Left forelimb (tissue), 1 donor: ENCODE data around the gene CYP4B1.
"Not testable (repeated sequence)": the region's sequence is repeated elsewhere in the genome, so short reads cannot be mapped to it uniquely, and the experiment has no call there.

Source experiments
- DNase-seq: peaks from one replicate; pipeline ENCODE4 v3.0.0-alpha.2; 2018; ENCODE audit warnings: low spot score

The CYP4B1 gene

DNA sequence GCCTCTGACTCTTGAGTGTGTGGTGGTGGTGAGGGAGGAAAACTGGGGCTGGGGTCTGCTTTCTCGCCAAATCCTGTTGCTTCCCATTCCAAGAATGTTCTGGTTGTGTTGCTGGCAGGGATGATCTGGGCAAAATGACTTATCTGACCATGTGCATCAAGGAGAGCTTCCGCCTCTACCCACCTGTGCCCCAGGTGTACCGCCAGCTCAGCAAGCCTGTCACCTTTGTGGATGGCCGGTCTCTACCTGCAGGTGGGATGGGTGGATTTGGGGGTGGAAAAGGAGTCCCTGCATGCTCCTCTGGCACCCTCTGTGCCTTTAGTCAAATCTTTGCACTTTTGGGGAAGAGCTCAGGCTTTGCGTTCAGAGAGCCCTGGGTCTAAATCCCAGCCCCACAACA lies 18.1 kb downstream of the CYP4B1 start:
- no peak for DNase-seq

DNA sequence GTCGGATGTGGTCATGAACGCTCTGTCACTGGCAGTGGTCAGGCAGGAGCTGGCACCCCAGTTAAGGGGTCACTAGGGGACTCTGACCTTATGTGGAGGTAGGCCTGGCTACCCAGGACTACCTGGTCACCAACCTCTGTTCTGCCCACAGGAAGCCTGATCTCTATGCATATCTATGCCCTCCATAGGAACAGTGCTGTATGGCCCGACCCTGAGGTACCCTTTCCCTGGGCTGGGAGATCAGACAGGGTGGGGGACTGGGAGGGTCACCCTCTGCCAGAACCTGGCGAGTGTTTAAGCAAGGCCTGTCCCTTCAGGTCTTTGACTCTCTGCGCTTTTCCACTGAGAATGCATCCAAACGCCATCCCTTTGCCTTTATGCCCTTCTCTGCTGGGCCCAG lies 19.0 kb downstream of the CYP4B1 start:
- no peak for DNase-seq

DNA sequence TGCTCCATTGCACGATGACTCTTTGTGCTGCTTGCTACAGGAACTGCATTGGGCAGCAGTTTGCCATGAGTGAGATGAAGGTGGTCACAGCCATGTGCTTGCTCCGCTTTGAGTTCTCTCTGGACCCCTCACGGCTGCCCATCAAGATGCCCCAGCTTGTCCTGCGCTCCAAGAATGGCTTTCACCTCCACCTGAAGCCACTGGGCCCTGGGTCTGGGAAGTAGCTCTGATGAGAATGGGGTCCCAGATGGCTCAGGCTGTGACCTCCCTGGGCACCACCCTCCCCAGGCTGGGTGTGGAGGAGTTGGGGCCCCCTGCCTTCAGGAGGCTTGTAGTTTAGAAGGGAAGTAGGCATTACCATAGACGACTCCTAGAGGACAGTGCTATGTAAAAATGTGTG lies 19.7 kb downstream of the CYP4B1 start:
- DNase-seq = no peak

DNA sequence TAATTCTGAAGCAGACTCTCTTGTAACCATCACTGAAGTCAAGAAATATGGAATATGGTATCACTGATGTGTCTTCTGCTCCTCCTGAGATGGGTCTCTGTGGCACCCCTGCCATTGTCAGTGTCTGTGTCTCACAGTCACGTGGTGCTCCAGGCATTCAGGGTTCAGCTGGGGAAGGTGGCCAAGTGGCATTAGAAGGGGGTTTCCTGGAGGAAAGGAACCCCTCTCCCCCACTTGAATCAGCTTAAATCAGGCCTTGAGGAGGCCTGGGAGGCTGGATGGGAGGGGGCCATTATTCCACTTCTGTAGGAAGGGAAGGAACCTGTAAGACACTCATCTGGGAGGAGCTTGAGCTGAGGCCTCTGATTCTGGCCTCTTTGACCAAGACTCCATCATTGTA lies 20.5 kb downstream of the CYP4B1 start:
- DNase-seq = no peak

DNA sequence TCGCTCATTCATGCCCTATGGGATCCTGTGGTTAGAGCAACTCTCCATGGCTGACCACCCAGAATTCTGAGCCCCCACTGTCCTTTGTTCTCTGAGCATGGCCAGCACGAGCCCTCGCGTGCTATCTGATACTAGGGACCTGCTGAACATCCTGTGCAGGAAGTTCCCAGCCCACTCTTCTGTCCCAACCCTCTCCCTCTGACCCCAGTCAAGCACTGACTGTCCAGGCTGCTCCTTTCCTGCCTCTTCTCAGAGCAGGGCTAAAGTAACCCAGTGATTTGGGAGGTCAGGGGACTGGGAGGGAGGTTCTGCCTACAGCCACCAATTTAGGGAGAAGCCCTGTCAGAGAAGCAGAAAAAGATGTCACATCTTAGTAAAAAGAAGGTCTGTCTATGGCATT lies 21.2 kb downstream of the CYP4B1 start:
- DNase-seq = no peak

DNA sequence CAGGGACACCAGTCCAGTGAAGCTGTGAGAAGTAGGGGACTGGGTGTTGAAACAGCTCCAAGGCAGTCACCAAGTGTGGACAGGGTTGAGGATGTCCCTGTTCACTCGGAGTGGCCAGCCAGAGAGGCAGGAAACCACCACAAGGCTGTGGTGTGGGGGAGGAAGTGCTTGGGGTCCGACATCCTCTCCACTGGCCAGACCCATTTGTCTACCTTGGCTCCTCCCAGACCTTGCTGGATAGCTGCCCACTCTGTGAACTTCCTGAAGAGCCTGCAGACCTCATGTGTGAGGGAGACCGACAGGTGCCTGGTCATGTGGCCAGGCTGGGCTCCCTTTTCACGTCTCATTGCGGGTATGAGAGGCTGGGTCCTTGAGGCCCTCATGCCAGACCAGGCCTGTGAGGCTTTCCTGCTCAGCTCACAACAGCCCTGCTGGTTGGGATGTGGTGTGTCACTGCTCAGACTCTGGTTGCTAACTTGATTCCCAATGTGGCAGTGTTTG lies 21.8 kb downstream of the CYP4B1 start:
- DNase-seq = no peak

DNA sequence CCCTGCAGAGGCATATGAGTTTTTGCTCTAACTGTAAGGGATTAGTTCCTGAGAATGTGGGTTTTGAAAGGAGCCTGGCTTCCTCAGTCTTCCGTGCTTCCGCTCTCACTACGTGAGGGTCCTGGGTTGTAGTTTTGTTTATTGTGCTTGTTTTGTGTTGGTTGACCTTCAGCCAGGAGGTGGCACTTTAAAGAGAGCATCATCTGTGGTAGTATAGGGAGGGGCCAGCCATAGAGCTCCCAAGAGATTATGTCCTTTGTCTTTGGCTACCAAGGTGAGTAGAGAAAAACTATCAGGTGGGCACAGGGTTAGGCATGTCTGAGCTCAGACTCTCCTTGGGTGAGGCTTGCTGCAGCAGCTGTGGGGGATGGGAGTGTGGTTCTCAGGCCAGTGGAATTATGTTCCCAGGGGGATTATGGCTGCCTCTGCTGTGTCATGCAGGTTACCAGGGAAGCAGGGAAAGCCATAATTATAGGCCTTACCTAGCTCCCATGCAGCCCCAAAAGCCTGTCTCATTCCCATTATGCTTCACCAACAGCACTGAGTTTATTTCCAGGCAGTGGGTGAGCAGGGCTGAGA lies 23.5 kb downstream of the CYP4B1 start:
- DNase-seq = no peak

DNA sequence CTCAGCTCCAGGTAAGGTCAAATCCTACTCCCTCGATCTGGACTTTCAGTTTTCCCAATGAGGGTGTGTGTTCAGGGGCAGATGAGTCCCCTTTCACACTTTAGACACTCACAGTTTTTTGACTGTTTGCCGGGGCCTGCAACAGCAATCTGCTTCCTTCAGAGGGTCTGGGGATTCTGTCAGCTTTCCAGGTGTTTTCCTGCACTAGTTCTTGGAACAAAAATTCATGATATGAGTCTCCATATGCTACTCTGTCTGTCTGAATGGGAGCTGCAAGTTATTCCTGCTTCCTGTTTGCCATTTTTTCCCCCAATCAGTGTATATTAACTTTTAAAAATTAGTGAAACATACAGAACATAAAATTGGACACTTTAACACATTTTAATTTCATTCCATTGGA lies 24.3 kb downstream of the CYP4B1 start:
- DNase-seq = no peak

DNA sequence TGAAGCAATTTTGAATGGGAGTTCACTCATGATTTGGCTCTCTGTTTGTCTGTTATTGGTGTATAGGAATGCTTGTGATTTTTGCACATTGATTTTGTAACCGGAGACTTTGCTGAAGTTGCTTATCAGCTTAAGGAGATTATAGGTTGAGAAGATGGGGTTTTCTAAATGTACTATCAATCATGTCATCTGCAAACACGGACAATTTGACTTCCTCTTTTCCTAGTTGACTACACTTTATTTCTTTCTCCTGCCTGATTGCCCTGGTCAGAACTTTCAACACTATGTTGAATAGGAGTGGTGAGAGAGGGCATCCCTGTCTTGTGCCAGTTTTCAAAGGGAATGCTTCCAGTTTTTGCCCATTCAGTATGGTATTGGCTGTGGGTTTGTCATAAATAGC lies 28.0 kb downstream of the CYP4B1 start:
- not testable (repeated sequence) for DNase-seq

DNA sequence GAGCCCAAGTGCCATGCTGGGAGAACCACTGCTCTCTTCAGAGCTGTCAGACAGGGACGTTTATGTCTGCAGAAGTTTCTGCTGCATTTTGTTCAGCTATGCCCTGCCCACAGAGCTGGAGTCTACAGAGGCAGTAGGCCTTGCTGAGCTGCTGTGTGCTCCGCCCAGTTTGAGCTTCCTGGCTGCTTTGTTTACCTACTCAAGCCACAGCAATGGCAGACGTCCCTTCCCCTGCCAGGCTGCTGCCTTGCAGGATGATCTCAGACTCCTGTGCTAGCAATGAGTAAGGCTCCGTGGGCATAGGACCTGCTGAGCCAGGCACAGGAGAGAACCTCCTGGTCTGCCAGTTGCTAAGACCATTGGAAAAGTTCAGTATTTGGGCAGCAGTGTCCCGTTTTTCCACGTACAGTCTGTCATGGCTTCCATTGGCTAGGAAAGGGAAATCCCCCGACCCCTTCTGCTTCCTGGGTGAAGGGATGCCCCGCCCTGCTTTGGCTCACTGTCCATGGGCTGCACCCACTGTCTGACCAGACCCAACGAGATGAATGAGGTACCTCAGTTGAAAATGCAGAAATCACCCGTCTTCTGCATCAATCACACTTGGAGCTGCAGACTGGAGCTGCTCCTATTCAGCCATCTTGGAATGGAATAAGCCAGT lies 31.9 kb downstream of the CYP4B1 start:
- no peak for DNase-seq

DNA sequence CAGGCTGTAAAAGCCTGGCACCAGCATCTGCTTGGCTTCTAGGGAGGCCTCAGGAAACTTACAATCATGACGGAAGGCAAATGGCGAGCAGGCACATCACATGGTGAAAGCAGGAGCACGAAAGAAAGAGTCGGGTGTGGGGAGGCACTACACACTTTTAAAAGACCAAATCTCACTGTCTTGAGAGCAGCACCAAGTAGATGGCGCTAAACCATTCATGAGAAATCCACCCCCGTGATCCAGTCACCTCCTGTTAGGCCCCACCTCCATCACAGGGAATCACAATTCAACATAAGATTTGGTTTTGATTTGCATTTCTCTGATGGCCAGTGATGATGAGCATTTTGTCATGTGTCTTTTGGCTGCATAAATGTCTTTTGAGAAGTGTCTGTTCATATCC lies 36.6 kb downstream of the CYP4B1 start:
- DNase-seq = not testable (repeated sequence)

DNA sequence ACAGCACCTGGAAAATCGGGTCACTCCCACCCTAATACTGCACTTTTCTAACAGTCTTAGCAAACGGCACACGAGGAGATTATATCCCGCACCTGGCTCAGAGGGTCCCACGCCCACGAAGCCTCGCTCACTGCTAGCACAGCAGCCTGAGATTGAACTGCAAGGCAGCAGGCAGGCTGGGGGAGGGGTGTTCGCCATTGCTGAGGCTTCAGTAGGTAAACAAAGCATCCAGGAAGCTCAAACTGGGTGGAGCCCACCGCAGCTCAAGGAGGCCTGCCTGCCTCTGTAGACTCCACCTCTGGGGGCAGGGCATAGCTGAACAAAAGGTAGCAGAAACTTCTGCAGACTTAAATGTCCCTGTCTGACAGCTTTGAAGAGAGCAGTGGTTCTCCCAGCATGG lies 47.5 kb downstream of the CYP4B1 start:
- DNase-seq = not testable (repeated sequence)

DNA sequence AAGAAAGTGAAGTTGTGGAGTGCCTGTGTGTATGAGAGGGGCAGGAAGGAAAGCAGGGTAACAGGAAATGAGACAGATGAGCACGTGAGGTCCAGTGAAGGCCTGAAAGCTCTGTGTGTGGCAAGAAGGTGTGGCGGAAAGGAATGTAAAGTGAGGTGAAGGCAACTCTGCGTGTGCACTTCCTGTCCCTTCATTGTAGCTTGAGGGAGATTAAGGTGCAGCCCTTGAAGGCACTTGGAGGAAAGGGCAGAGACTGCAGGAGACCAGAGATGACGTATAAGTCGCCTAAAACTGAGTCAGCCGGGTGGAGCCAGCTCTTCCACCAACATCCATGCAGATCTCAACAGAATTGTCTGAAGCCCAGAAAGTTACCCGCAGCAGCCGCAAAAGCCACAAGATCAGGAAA lies 58.8 kb downstream of the CYP4B1 start:
- not testable (repeated sequence) for DNase-seq

DNA sequence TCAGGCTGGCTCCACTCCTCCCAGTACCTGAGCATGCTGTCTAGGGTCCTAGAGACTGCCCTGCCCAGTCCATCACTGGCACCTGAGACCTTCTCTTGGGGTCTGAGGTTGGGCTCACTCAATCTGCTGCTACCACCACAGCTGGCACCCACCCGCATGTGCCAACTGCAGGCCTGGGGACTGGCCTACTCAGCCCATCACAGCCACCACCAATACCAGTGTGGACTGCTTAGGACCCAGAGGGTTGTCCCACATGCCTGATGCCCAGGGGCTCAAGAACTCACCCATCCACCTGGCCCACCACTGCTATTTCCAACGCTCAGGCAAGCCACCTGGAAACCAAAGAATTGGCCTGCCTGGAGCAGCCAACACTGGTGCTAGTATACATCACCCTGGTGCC lies 63.5 kb downstream of the CYP4B1 start:
- no peak for DNase-seq
